MM.1S (cell line): Measurements from ENCODE around the gene VEPH1.

Source experiments
- EZH2 ChIP-seq: fragments of 300-600 bp; sonication (generic); optimal IDR thresholded peaks from 2 replicates; pipeline ENCODE3; 2017; ENCODE audit warnings: low read depth, mild to moderate bottlenecking, antibody characterized with exemption, low read length, mixed read lengths
- TF ChIP-seq, protein P1 (sequence below): fragments of 300-600 bp; sonication (generic); IDR thresholded peaks from 2 replicates; pipeline ENCODE4 v1.5.1; 2016; ENCODE audit warnings: antibody characterized with exemption, low read length, mixed read lengths

- TF ChIP-seq, protein P1, sequence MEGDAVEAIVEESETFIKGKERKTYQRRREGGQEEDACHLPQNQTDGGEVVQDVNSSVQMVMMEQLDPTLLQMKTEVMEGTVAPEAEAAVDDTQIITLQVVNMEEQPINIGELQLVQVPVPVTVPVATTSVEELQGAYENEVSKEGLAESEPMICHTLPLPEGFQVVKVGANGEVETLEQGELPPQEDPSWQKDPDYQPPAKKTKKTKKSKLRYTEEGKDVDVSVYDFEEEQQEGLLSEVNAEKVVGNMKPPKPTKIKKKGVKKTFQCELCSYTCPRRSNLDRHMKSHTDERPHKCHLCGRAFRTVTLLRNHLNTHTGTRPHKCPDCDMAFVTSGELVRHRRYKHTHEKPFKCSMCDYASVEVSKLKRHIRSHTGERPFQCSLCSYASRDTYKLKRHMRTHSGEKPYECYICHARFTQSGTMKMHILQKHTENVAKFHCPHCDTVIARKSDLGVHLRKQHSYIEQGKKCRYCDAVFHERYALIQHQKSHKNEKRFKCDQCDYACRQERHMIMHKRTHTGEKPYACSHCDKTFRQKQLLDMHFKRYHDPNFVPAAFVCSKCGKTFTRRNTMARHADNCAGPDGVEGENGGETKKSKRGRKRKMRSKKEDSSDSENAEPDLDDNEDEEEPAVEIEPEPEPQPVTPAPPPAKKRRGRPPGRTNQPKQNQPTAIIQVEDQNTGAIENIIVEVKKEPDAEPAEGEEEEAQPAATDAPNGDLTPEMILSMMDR = no peak
- TF ChIP-seq EZH2 = no peak
Measured at GRCh38 chr3:157249606-157250005, 253.6 kb downstream of the VEPH1 start.
